Measurements from ENCODE around the gene RAB25. TPM values are rescaled to one million over a fixed set of nuclear protein-coding genes. Genes with fewer than 3 reads are reported as not detected.

The RAB25 gene
- total RNA-seq, 1 donor from 2014 or later, result not detected

GRCh38 chr1:156078728-156079127, 17.8 kb downstream of the RAB25 start:
- DNase-seq (ENCODE audit: low read depth in 2 of 2), result no peak

DNA sequence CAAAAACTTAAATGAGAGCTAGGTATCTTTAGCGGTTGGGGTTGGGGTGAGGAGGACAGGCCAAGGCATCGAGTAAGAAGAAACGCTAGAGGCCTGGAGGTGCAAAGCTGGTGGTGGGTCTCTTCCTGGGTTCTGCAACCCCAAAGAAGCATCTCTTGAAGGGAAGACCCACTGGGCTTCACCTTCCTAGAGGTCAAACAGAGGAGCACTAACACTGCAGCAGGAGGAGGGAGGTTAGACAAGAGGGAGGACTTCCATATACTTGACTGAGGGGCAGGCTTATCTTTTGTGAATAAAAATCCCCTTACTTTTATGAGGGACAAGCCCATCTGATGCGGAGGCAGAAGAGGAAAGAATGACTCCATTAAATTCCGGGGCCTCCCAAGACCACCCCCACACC, 18.8 kb downstream of the RAB25 start:
- DNase-seq (ENCODE audit: low read depth in 2 of 2), result no peak

- DNase-seq (ENCODE audit: low read depth in 2 of 2), result no peak
These were observed 19.4 kb downstream of the RAB25 start for GRCh38 chr1:156080241-156080862.

DNA sequence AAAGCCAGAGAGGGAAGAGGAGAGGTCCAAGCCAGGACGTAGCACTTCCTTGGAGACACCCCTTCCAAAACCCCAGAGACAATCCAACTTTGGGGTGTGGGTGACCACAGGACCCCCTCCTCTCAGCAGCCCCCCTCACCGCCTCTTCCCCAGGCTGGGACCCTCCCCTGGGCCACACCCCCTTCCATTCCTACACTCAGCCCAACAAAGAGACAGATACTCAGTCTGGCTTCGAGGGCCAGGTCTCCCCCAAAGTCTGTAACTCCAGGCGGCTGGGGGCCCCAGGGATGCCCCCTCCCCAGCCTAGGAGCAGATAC, 19.9 kb downstream of the RAB25 start:
- DNase-seq (ENCODE audit: low read depth in 2 of 2), result no peak

DNA sequence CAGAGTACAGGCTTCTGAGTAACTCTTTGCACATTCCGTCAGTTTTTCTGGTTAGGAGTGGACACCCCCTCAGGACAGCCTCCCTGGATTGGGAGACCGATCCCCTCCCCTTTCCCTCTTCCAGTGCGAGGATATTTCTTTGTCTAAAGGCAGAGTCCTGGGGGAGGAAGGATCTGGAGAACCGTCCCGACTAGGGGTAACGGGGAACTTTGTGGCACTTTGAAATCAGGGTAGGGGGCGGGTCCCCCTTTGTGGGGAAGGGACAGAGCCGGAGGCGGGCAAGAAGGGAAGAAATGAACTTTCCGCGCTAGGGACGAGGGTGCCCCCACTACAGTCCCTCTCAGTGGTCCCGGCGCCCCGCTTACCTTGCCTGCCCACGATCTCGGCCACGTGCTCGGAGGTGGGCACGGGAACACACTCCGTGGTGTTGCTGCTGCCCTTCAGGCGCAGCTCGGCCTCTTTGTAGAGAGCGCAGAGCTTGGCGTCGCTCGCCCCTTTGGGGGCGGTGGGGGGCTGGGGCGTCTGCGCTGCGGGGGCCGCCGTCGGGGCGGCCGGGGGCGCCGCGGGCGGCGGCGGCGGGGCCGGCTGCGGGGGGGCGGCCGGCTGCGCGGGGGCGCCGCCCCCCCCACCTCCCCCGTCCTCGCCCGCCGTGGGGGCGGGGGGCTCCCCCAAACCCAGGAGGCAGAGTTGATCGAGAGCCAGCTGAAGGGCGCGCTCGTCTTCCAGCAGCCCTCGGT, 20.4 kb downstream of the RAB25 start:
- no peak for DNase-seq (ENCODE audit: low read depth in 2 of 2)

- no peak for DNase-seq (ENCODE audit: low read depth in 2 of 2)
These were observed 21.0 kb downstream of the RAB25 start for GRCh38 chr1:156081917-156082308.

- peak; percentile 34 to 79 for DNase-seq (ENCODE audit: low read depth in 2 of 2)
These were observed 21.5 kb downstream of the RAB25 start, which contains the start of gene MEX3A for GRCh38 chr1:156082309-156083091. Gene MEX3A, minus strand, starts transcription at chr1:156082465. Its CDS starts 467 bp downstream, at chr1:156081998.

DNA sequence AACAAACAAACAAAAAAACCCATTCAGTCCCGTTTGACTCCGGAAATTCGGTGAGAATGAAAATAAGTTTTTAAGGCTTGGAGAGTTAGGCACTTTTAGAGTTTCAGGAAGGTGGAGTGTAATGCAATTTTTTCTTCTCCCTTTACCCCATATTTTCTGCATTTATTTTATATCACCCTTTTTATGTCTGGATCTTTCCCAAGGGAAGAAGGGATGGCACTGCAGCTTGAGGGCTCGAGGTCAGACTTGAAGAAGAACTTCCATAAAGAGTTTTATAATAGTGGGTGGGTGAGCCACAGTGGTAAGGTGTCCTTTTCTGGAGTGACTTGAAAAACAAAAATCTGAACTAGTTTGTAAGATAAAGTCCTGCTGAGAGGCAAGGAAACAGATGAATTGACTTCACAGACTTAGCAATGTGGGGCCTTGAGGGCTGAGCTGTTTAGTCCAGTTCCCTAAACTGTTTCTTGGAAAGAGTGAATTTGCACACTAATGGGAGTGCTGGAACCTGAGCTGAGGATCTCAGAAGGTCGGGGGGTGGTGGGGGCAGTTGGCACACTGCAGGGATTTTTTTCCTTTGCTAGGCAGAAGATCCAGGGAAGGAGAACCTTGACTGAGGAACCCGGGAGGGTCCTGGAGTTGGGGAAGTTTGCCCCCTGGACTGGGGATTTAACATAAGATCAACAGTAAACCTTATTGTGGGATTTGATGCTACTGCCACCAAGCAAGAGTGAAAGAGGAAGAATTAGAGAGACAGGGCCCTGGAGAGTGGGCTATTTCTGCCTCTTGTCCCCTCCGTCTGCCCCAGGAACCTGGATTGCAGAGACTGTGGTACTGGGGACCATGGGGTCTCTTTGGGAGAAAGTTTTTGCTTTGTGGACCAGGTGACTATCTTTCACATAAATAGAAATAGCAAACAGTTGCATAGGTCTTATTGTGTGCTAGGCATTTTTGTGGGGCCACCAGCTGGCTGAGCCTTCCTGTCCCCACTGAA, 23.1 kb downstream of the RAB25 start:
- DNase-seq (ENCODE audit: low read depth in 2 of 2), result no peak

DNA sequence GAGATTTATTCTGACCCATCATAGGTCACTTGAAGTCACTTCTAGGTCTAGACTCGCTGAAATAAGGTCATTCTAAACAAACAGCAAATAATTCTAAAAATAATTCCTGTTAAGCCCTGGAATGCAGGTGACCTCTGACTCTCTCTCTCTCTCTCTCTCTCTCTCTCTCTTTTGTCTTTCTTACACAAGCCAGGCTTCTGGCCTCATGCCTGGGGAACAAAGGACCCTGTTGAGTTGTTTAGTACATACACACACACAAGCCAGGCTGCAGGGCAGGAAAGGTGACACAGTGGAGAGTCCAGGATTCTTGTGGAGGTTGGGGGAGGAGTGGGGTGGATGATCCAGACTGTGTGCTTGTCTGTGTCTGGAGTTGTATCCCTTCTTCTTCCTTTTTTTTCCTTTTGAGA, 25.3 kb downstream of the RAB25 start:
- DNase-seq (ENCODE audit: low read depth in 2 of 2), result peak; percentile 57 to 93

DNA sequence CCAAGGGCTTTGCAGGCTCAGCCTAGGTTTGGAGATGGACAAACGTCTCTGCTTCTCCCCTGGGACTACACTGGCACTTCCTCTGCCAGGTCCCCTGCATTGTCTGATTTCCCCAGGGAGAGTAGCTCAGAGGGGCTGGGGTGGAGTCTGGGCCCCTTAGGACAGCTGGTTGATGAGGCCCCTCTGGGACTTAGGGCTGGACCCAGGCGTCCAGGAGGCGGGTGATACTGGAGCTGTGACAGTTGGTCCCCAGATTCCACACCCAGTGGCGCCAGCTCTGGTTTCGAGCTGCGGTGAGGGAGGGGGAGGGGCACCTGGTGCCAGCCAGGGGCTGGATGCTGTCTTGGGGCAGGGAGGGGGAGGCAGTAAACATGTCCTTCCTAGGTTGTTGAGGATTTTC, 28.7 kb downstream of the RAB25 start:
- DNase-seq (ENCODE audit: low read depth in 2 of 2), result no peak

DNA sequence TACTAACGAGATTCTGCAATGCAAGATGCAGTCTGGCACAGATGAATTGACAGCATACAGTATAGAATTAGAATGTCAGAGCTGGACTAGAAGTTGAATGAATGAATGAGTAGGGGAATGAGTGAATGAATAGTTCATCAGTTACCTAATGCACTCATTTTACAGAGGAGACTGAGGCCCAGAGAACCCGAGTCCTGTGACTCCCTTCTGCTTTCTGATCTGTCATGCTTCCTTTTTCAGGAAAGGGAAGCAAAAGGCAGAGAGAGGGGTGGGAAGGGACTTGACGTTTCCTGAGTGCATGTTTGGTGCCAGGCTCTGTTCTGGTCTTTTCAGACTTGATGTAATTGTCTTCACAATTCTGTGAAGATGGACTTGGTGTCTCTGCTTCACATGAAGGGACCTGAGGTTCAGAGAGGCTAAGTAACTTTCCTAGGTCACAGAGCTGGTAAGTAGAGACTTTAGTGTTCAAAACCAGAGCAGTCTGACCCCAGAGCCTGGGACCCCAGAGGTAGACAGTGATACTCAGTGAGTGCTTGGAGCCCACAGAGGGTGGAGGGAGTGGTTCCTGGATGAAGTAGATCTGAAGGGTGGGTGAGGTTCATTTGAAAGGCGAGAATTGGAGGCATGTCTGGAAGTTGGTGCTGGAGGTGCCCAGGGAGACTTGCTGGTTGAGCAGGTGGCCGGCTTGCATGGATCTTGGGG, 29.3 kb downstream of the RAB25 start:
- no peak for DNase-seq (ENCODE audit: low read depth in 2 of 2)

DNA sequence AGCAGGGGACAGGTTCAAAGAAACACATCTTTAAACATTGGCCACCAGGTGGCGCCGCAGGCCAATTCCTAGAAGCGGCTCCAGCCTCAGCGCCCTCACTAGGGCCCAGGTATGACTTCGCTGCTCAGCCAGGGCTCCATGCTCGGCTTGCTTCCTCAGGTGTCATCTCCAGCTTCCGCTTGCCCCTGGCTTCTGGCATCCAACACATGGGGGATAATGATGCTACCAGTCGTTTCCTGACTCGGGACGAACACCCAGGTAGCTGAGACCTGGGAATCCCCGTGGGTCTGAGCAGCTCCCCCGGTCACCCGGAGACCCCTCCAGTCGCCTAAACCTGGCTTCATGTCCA, 29.9 kb downstream of the RAB25 start:
- peak; percentile 53 to 84 for DNase-seq (ENCODE audit: low read depth in 2 of 2)

DNA sequence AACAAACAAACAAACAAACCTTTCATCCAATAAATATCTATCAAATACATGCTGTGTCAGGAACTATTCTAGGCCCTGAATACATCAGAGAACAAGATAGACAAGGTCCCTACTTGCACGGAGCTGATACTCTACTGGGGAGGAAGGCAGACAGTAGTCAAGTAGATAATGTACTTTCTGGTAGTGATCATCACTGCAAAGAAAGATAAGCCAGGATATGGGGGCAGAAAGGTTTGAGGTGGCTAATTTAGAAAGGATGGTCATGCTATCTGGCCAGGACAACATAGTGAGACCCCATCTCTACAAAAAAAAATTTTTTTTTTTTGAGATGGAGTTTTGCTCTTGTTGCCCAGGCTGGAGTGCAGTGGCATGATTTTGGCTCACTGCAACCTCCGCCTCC, 30.6 kb downstream of the RAB25 start:
- DNase-seq (ENCODE audit: low read depth in 2 of 2), result no peak

DNA sequence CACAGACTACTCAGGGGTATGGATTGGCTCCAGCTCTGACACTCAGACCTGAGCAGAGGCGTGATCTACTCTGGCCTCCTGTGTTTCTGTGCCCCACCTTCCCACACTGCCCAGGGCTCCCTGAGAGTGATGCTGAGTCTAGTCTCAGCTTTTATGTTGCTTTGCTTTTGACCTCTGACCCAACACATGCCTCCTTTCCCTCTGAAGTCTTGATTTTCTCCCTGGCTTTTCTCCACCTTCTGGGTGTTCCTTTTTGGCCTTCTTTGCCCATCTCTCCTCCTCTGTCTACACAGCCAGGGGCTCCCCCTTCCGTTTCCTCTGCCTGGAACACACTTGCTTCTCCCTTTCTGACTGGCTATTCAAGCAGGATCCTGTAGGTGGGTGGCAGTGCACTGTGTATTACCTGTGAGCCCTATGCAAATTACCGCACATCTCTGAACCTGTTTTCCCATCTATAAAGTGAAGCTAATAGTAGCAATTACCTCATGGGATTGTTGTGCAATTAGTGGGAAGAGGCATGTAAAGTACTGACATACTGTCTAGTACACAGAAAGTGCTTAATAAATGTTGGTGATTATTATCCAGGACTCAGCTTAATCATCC, 35.0 kb downstream of the RAB25 start:
- DNase-seq (ENCODE audit: low read depth in 2 of 2), result no peak

DNA sequence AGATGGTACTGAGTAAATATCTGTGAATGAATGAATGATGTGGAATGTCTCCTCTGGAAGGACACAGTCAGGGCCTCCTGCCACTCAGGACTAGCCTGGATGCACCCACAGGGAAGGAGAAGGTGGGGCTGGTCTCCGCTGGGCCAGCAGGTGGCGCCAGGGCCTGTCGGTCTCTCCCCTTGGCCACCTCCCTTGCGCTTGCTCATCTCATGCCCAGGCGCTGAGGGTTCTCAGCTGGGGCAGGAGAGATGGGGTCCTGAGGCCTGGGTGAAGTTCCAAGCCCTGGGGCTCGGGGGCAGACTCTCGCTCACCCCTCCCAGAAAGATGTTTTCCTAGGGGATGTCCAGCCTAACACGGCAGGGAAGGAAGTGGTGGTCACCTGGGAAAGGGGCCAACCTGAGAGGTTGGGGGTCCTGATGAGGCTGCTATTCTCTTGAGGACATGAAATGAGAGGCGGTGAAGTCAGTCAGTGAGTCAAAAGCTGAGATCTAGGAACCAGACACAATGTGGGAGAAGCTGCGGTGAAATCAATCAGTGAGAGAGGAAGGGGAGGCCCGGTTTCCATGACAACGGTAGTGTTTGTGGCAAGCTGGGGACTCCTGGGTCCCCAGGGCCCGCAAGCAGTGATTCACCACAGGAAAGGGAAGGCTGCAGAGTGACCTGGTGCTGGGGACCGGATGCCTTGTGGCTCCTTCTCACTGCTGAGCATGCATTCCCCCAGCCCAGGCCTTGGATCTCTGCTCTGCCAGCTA, 35.9 kb downstream of the RAB25 start:
- peak; percentile 90 to 99 for DNase-seq (ENCODE audit: low read depth in 2 of 2)

- DNase-seq (ENCODE audit: low read depth in 2 of 2), result no peak
These were observed 36.7 kb downstream of the RAB25 start for GRCh38 chr1:156097499-156098178.

DNA sequence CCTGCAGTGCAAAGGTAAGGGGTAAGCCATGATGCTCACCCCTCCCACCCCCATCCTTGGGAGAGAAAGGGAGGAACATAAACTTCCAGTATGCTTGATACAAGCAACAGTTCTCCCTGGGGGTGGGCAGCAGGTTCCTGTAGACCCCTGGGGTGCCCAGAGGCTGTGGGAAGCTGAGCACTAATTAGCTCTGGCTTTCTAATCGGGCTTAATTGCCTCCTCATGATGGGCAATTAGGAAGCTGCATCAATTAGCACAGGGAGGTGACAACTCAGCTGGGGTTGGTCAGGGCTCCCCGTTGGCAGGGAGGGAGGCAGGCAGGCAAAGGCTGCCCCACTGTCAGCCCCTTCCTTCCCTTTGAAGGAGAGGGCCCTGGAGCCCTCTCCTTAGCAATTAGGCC, 37.8 kb downstream of the RAB25 start:
- no peak for DNase-seq (ENCODE audit: low read depth in 2 of 2)

DNA sequence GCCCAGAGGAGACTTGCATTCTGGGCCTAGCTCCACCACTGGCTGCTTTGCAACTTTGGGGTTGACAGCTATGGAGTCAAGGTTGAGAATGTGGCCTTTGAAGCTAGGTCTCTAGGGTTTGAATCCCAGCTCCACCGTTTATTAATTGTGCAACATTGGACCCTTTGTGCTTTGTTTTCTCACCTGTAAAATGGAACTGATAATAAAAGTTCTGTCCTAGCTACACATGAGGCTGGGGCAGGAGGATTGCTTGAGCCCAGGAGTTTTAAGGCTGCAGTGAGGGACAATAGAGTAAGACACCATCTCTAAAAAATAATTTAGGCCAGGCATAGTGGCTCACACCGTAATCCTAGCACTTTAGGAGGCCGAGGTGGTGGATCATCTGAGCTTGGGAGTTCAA, 38.3 kb downstream of the RAB25 start:
- no peak for DNase-seq (ENCODE audit: low read depth in 2 of 2)

Data from dermis microvascular lymphatic vessel endothelial cell (primary cell).